NCI-H1694 treated with DMSO at 0.1 percent for 48 hours (cell line): ENCODE measurements around the gene THAP10.
"Not testable (repeated sequence)": the region's sequence is repeated elsewhere in the genome, so short reads cannot be mapped to it uniquely, and the experiment has no call there.

Experiments
- DNase-seq: peaks from one replicate; lab custom pipeline; 2025; lab: John Stamatoyannopoulos, UW

The THAP10 gene

GRCh38 chr15:70892002-70892911 is at the start of gene THAP10, which contains the start of gene LRRC49:
TSS of gene THAP10 (minus strand) at chr15:70892433. CDS start at chr15:70892272, 161 bp downstream.
TSS of gene LRRC49 (plus strand) at chr15:70892826. CDS start at chr15:70892895, 69 bp downstream.
- DNase-seq = peak; percentile 87

- no peak for DNase-seq
Observed at GRCh38 chr15:70936326-70936725, 44.1 kb upstream of the THAP10 start.

- no peak for DNase-seq
Observed at GRCh38 chr15:70935631-70936030, 43.4 kb upstream of the THAP10 start.

GRCh38 chr15:70933411-70933810 is 41.2 kb upstream of the THAP10 start:
- DNase-seq = no peak

GRCh38 chr15:70932397-70932796 is 40.2 kb upstream of the THAP10 start:
- no peak for DNase-seq

GRCh38 chr15:70931821-70932220 is 39.6 kb upstream of the THAP10 start:
- DNase-seq = no peak

- DNase-seq = not testable (repeated sequence)
Observed at GRCh38 chr15:70926914-70927313, 34.7 kb upstream of the THAP10 start.

- no peak for DNase-seq
Observed at GRCh38 chr15:70923311-70924080, 31.3 kb upstream of the THAP10 start.

GRCh38 chr15:70922119-70922518 is 29.9 kb upstream of the THAP10 start:
- no peak for DNase-seq

GRCh38 chr15:70920981-70921696 is 28.9 kb upstream of the THAP10 start:
- no peak for DNase-seq

- DNase-seq = no peak
Observed at GRCh38 chr15:70917955-70918354, 25.7 kb upstream of the THAP10 start.

GRCh38 chr15:70916531-70916930 is 24.3 kb upstream of the THAP10 start:
- no peak for DNase-seq

GRCh38 chr15:70912187-70912586 is 20.0 kb upstream of the THAP10 start:
- no peak for DNase-seq

GRCh38 chr15:70910958-70911357 is 18.7 kb upstream of the THAP10 start:
- no peak for DNase-seq

GRCh38 chr15:70907784-70908471 is 15.7 kb upstream of the THAP10 start:
- DNase-seq = no peak

- no peak for DNase-seq
Observed at GRCh38 chr15:70906842-70907241, 14.6 kb upstream of the THAP10 start.

GRCh38 chr15:70902107-70902506 is 9.9 kb upstream of the THAP10 start:
- no peak for DNase-seq

- DNase-seq = no peak
Observed at GRCh38 chr15:70892912-70893560, 803 bp upstream of the THAP10 start.

- DNase-seq = no peak
Observed at GRCh38 chr15:70882361-70882760, 9.9 kb downstream of the THAP10 start.

- no peak for DNase-seq
Observed at GRCh38 chr15:70880781-70881180, 11.5 kb downstream of the THAP10 start.

- DNase-seq = no peak
Observed at GRCh38 chr15:70879401-70879800, 12.8 kb downstream of the THAP10 start.
